ENCODE data around the gene KLHL6.

DNA sequence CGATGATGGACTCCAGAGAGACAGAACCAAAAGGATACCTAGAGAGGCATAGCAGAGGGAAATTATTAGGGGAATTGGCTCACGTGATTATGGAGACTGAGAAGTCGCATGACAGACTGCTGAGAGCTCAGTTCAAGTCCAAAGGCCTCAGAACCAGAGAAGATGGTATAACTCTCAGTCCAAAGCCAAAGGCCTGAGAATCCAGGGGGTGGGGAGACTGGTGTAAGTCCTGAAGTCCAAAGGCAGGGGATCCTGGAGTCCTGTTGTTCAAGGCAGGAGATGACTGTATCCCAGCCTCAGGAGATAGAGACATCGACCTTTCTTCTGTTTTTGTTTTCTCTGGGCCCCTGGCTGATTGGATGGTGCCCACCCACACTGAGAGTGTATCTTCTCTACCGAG is 1.2 kb upstream of the KLHL6 start:
- TF ChIP-seq, protein P1, sequence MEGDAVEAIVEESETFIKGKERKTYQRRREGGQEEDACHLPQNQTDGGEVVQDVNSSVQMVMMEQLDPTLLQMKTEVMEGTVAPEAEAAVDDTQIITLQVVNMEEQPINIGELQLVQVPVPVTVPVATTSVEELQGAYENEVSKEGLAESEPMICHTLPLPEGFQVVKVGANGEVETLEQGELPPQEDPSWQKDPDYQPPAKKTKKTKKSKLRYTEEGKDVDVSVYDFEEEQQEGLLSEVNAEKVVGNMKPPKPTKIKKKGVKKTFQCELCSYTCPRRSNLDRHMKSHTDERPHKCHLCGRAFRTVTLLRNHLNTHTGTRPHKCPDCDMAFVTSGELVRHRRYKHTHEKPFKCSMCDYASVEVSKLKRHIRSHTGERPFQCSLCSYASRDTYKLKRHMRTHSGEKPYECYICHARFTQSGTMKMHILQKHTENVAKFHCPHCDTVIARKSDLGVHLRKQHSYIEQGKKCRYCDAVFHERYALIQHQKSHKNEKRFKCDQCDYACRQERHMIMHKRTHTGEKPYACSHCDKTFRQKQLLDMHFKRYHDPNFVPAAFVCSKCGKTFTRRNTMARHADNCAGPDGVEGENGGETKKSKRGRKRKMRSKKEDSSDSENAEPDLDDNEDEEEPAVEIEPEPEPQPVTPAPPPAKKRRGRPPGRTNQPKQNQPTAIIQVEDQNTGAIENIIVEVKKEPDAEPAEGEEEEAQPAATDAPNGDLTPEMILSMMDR (IDR thresholded peaks at IDR 0.05; ENCODE audit: insufficient read depth, low read depth, low read length): no peak
- no peak for TF ChIP-seq EZH2 (IDR thresholded peaks at IDR 0.05; ENCODE audit: insufficient read depth, low read length)

Measured in astrocyte (in vitro differentiated cells and primary cell).